Common myeloid progenitor, CD34-positive (primary cell): ENCODE data around the gene XRCC4.

ENCODE experiments used
- CTCF ChIA-PET: fragments of 350-600 bp; sonication (Branson Sonifier 250); formaldehyde crosslinking; loops from one replicate; lab custom pipeline; 2021; ENCODE audit warnings: antibody characterized with exemption; lab: Charles Lee
- POLR2A ChIA-PET: fragments of 350-600 bp; sonication (Branson Sonifier 250); formaldehyde crosslinking; loops from one replicate; lab custom pipeline; 2021; ENCODE audit warnings: antibody characterized with exemption; lab: Charles Lee
- DNase-seq, 3 donors: peaks; one replicate each; pipeline versions ENCODE4 v3.0.0 to v3.0.0-alpha.2; 2013
- H3K27ac ChIP-seq, 2 experiments: 1 replicate in 1 of 2; 2 replicates in 1 of 2; pipeline ENCODE4 v1.7.0; 2013; ENCODE audit warnings: inconsistent platforms in 2 of 2, low read length in 2 of 2, mild to moderate bottlenecking in 2 of 2, low read depth in 1 of 2, moderate library complexity in 1 of 2; ENCODE audit not compliant: severe bottlenecking in 2 of 2, insufficient read depth in 1 of 2, poor library complexity in 1 of 2
- H3K27me3 ChIP-seq, 5 experiments: replicated peaks in 2 of 5; 1 replicate in 3 of 5; 2 replicates in 2 of 5; pipeline versions ENCODE4 v1.6.1 to v1.7.0; 2013; ENCODE audit warnings: low read length in 4 of 5, mild to moderate bottlenecking in 2 of 5, moderate library complexity in 2 of 5, inconsistent platforms in 1 of 5; ENCODE audit not compliant: insufficient read depth in 5 of 5, control insufficient read depth in 4 of 5
- H3K36me3 ChIP-seq, 4 experiments: 1 replicate in 2 of 4; 2 replicates in 2 of 4; pipeline versions ENCODE4 v1.6.1 to v1.7.0; 2013; ENCODE audit warnings: low read length in 3 of 4, control low read depth in 1 of 4, mild to moderate bottlenecking in 1 of 4; ENCODE audit not compliant: control insufficient read depth in 4 of 4, insufficient read depth in 4 of 4
- H3K4me1 ChIP-seq, 4 experiments: 1 replicate in 3 of 4; 2 replicates in 1 of 4; pipeline versions ENCODE4 v1.6.1 to v1.7.1; 2013; ENCODE audit warnings: low read length in 3 of 4, mild to moderate bottlenecking in 3 of 4, control low read depth in 1 of 4, inconsistent platforms in 1 of 4, moderate library complexity in 1 of 4; ENCODE audit not compliant: control insufficient read depth in 4 of 4, insufficient read depth in 4 of 4; ENCODE audit errors: control extremely low read depth in 1 of 4
- H3K4me3 ChIP-seq, 7 experiments: 1 replicate in 4 of 7; 2 replicates in 3 of 7; pipeline versions ENCODE4 v1.5.1 to v1.7.0; 2013; ENCODE audit warnings: mild to moderate bottlenecking in 7 of 7, low read length in 6 of 7, moderate library complexity in 6 of 7, inconsistent platforms in 2 of 7, low read depth in 2 of 7, control low read depth in 1 of 7; ENCODE audit not compliant: insufficient read depth in 4 of 7, control insufficient read depth in 1 of 7; ENCODE audit errors: extremely low read depth in 1 of 7
- H3K9me3 ChIP-seq, 5 experiments: 1 replicate in 4 of 5; 2 replicates in 1 of 5; pipeline versions ENCODE4 v1.6.1 to v1.7.1; 2013; ENCODE audit warnings: low read length in 4 of 5, mild to moderate bottlenecking in 2 of 5, inconsistent platforms in 1 of 5, low read depth in 1 of 5, moderate library complexity in 1 of 5; ENCODE audit not compliant: control insufficient read depth in 4 of 5, insufficient read depth in 2 of 5; ENCODE audit errors: control extremely low read depth in 1 of 5
- WGBS: methylation state at CpG from one replicate; pipeline ENCODE4 v1.1.5; 2013; ENCODE audit not compliant: insufficient coverage; 5-methylcytosine and 5-hydroxymethylcytosine counted together

XRCC4 gene

GRCh38 chr5:83265318-83265717, 188.0 kb downstream of the XRCC4 start:
- Histone ChIP-seq H3K9me3 (peaks cover 0 to 2% (median 0%) of the 10 kb centered on the region in 5 experiments), H3K4me3 (no peak overlapping the region), H3K27me3 (no peaks in the 10 kb centered on the region), H3K4me1 (no peaks in the 10 kb centered on the region), H3K36me3 (peaks cover 0 to under 1% (median 0%) of the 10 kb centered on the region in 4 experiments), H3K27ac (no peak overlapping the region)
- WGBS: 70% methylated on average over 2 of the region's 2 CpGs
- ChIA-PET CTCF (no interaction called here), POLR2A (no interaction called here)
- DNase-seq: no peak

- CTCF ChIA-PET: no interaction called here
- DNase-seq: no peak
Observed at GRCh38 chr5:83270311-83270710, 193.0 kb downstream of the XRCC4 start.

GRCh38 chr5:83277154-83277553, 199.8 kb downstream of the XRCC4 start:
- Histone ChIP-seq H3K9me3 (peaks cover 0 to 2% (median 0%) of the 10 kb centered on the region in 5 experiments), H3K4me3 (no peak overlapping the region), H3K27me3 (no peaks in the 10 kb centered on the region), H3K27ac (no peak overlapping the region), H3K4me1 (no peaks in the 10 kb centered on the region), H3K36me3 (no peaks in the 10 kb centered on the region)
- 100% methylated on average over 1 of the region's 4 CpGs for WGBS
- DNase-seq: no peak
- ChIA-PET POLR2A (no interaction called here), CTCF (no interaction called here)

More at GRCh38 chr5:83270311-83270710, 193.0 kb downstream of the XRCC4 start:
- no peaks in the 10 kb centered on the region for H3K27me3 ChIP-seq
- 100% methylated on average over 1 of the region's 1 CpG for WGBS
- H3K27ac ChIP-seq: no peak overlapping the region
- no peak overlapping the region for H3K4me3 ChIP-seq
- no peaks in the 10 kb centered on the region for H3K36me3 ChIP-seq
- no peaks in the 10 kb centered on the region for H3K4me1 ChIP-seq
- POLR2A ChIA-PET: no interaction called here
- peaks cover 0 to 2% (median 0%) of the 10 kb centered on the region in 5 experiments for H3K9me3 ChIP-seq

- CTCF ChIA-PET: no interaction called here
- Histone ChIP-seq H3K9me3 (peaks cover 0 to 2% (median 0%) of the 10 kb centered on the region in 5 experiments), H3K36me3 (no peaks in the 10 kb centered on the region), H3K4me1 (no peaks in the 10 kb centered on the region), H3K27ac (no peak overlapping the region), H3K27me3 (no peaks in the 10 kb centered on the region), H3K4me3 (no peak overlapping the region)
- POLR2A ChIA-PET: no interaction called here
- DNase-seq: no peak
- no CpG with 5 or more reads among the region's 2 CpGs for WGBS
Observed at GRCh38 chr5:83277953-83278352, 200.6 kb downstream of the XRCC4 start.

GRCh38 chr5:83281176-83281575, 203.8 kb downstream of the XRCC4 start:
- CTCF ChIA-PET: interaction anchor here (0.9 kb wide), 1 partner anchor 13 kb away, joined by 5 read pairs; no protein-coding TSS in a partner anchor

GRCh38 chr5:83281658-83282057, 204.3 kb downstream of the XRCC4 start:
- H3K4me1 ChIP-seq: no peaks in the 10 kb centered on the region
- no peak overlapping the region for H3K4me3 ChIP-seq
- no peak overlapping the region for H3K27ac ChIP-seq
- H3K9me3 ChIP-seq: no peaks in the 10 kb centered on the region
- no peaks in the 10 kb centered on the region for H3K36me3 ChIP-seq
- ChIA-PET CTCF (no interaction called here), POLR2A (no interaction called here)
- no peak for DNase-seq
- no peaks in the 10 kb centered on the region for H3K27me3 ChIP-seq

More at GRCh38 chr5:83281176-83281575, 203.8 kb downstream of the XRCC4 start:
- POLR2A ChIA-PET: no interaction called here
- Histone ChIP-seq H3K9me3 (no peaks in the 10 kb centered on the region), H3K4me3 (no peak overlapping the region), H3K36me3 (no peaks in the 10 kb centered on the region), H3K4me1 (no peaks in the 10 kb centered on the region), H3K27me3 (no peaks in the 10 kb centered on the region), H3K27ac (no peak overlapping the region)
- no CpG with 5 or more reads among the region's 2 CpGs for WGBS
- no peak for DNase-seq

GRCh38 chr5:83283761-83284160, 206.4 kb downstream of the XRCC4 start:
- peaks cover 0 to 5% (median 0%) of the 10 kb centered on the region in 5 experiments for H3K9me3 ChIP-seq
- no CpG with 5 or more reads among the region's 3 CpGs for WGBS
- H3K27ac ChIP-seq: no peak overlapping the region
- ChIA-PET POLR2A (no interaction called here), CTCF (no interaction called here)
- no peak overlapping the region for H3K4me3 ChIP-seq
- DNase-seq: no peak
- no peaks in the 10 kb centered on the region for H3K4me1 ChIP-seq
- H3K36me3 ChIP-seq: no peaks in the 10 kb centered on the region
- H3K27me3 ChIP-seq: no peaks in the 10 kb centered on the region
